IMR-90 (cell line): ENCODE data around the gene PPM1H.
"Not testable (repeated sequence)": the region's sequence is repeated elsewhere in the genome, so short reads cannot be mapped to it uniquely, and the experiment has no call there.

Experiments used
- CEBPB ChIP-seq: IDR thresholded peaks from 2 replicates; pipeline ENCODE4 v1.6.1; 2012; ENCODE audit warnings: low read depth, low read length, improper control_type of control experiment
- TF ChIP-seq, protein P1 (sequence below): conservative IDR thresholded peaks from 2 replicates; pipeline ENCODE4 v1.5.1; 2012; ENCODE audit warnings: mild to moderate bottlenecking, low read depth, low read length, improper control_type of control experiment

DNA sequence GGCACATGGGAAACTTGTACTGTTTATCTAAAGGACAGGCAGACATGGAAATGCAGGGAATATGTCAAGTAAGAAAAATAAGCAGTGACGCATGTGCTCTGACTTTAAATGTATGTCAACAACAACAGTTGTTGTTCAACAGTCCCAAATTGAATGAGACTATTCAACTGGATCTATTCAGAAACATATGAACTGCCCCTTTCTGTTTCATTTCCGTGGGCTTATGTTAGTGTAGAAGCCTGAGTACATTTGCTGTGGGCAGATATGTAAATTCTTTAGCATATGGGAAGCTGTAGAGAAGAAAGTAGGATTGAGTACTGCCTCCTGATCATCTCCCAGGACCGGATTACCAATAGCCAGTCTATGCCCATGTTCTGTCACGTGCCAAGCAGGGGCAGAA, 7.4 kb upstream of the PPM1H start:
- TF ChIP-seq, protein P1, sequence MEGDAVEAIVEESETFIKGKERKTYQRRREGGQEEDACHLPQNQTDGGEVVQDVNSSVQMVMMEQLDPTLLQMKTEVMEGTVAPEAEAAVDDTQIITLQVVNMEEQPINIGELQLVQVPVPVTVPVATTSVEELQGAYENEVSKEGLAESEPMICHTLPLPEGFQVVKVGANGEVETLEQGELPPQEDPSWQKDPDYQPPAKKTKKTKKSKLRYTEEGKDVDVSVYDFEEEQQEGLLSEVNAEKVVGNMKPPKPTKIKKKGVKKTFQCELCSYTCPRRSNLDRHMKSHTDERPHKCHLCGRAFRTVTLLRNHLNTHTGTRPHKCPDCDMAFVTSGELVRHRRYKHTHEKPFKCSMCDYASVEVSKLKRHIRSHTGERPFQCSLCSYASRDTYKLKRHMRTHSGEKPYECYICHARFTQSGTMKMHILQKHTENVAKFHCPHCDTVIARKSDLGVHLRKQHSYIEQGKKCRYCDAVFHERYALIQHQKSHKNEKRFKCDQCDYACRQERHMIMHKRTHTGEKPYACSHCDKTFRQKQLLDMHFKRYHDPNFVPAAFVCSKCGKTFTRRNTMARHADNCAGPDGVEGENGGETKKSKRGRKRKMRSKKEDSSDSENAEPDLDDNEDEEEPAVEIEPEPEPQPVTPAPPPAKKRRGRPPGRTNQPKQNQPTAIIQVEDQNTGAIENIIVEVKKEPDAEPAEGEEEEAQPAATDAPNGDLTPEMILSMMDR, result not testable (repeated sequence)
- TF ChIP-seq CEBPB, result not testable (repeated sequence)
